GM23338 (cell line): Measurements from ENCODE around the gene CEP135. TPM values are rescaled to one million over a fixed set of nuclear protein-coding genes. Genes with fewer than 3 reads are reported as not detected.

Source experiments
- ATAC-seq: fragments of 200-7000 bp; cut with Tn5 transposase; 3 replicates; pipeline ENCODE4 v1.9.1; 2020
- DNase-seq: peaks from one replicate; pipeline ENCODE4 v3.0.0-alpha.2; 2015; ENCODE audit warnings: low spot score
- H2AFZ ChIP-seq: fragments of 200-600 bp; sonication (generic); 2 replicates; pipeline ENCODE4 v1.8.0; 2016; ENCODE audit warnings: antibody characterized with exemption, mild to moderate bottlenecking, moderate library complexity
- H3F3A ChIP-seq: fragments of 200-600 bp; sonication (generic); replicated peaks from 2 replicates; pipeline ENCODE4 v1.8.0; 2017; ENCODE audit warnings: antibody characterized with exemption, mixed run types, low read depth
- H3K27ac ChIP-seq: fragments of 200-600 bp; sonication (generic); 2 replicates; pipeline ENCODE4 v1.6.1; 2016; ENCODE audit warnings: low read depth
- H3K27me3 ChIP-seq: fragments of 200-600 bp; sonication (generic); 2 replicates; pipeline ENCODE4 v1.8.0; 2016; ENCODE audit warnings: mild to moderate bottlenecking, mixed run types, moderate library complexity; ENCODE audit not compliant: insufficient read depth
- H3K36me3 ChIP-seq: fragments of 200-600 bp; sonication (generic); 2 replicates; pipeline ENCODE4 v1.8.0; 2016; ENCODE audit warnings: mild to moderate bottlenecking; ENCODE audit not compliant: insufficient read depth
- H3K4me1 ChIP-seq: fragments of 200-600 bp; sonication (generic); 2 replicates; pipeline ENCODE4 v1.8.0; 2016; ENCODE audit warnings: mild to moderate bottlenecking, moderate library complexity; ENCODE audit not compliant: insufficient read depth
- H3K4me2 ChIP-seq: fragments of 200-600 bp; sonication (generic); 2 replicates; pipeline ENCODE4 v1.7.1; 2017; ENCODE audit warnings: mixed run types
- H3K4me3 ChIP-seq: fragments of 200-600 bp; sonication (generic); 2 replicates; pipeline ENCODE4 v1.6.1; 2016; ENCODE audit warnings: mixed run types
- H3K79me2 ChIP-seq: fragments of 200-600 bp; sonication (generic); replicated peaks from 2 replicates; pipeline ENCODE4 v1.8.0; 2017; ENCODE audit warnings: mild to moderate bottlenecking; ENCODE audit not compliant: insufficient read depth
- H3K9me2 ChIP-seq: fragments of 200-600 bp; sonication (generic); 2 replicates; pipeline ENCODE4 v1.8.0; 2017; ENCODE audit not compliant: insufficient read depth
- H4K20me1 ChIP-seq: fragments of 200-600 bp; sonication (generic); replicated peaks from 2 replicates; pipeline ENCODE4 v1.8.0; 2017; ENCODE audit warnings: mild to moderate bottlenecking; ENCODE audit not compliant: insufficient read depth
- H3K27ac Mint-ChIP-seq: 2 replicates; pipeline ENCODE4 v1.8.0; 2020; ENCODE audit warnings: inconsistent platforms, mild to moderate bottlenecking, moderate library complexity, mixed read lengths
- H3K27me3 Mint-ChIP-seq: 3 replicates; pipeline ENCODE4 v1.8.0; 2022; ENCODE audit warnings: low read depth, mild to moderate bottlenecking, moderate library complexity, mixed read lengths, inconsistent platforms; ENCODE audit not compliant: insufficient read depth, poor library complexity
- H3K36me3 Mint-ChIP-seq: 3 replicates; pipeline ENCODE4 v1.8.0; 2021; ENCODE audit warnings: low read depth, mild to moderate bottlenecking, inconsistent platforms, moderate library complexity, mixed read lengths
- H3K4me1 Mint-ChIP-seq: 3 replicates; pipeline ENCODE4 v1.8.0; 2020; ENCODE audit warnings: mild to moderate bottlenecking, inconsistent platforms, mixed read lengths
- H3K4me3 Mint-ChIP-seq: 3 replicates; pipeline ENCODE4 v1.8.0; 2021; ENCODE audit warnings: moderate library complexity, mild to moderate bottlenecking, inconsistent platforms, mixed read lengths
- H3K9me3 Mint-ChIP-seq: 3 replicates; pipeline ENCODE4 v1.8.0; 2020; ENCODE audit warnings: moderate library complexity, mild to moderate bottlenecking, inconsistent platforms, mixed read lengths
- EZH2 ChIP-seq: fragments of 200-600 bp; sonication (generic); IDR thresholded peaks from one replicate; pipeline ENCODE4 v1.8.0; 2017; ENCODE audit warnings: antibody characterized with exemption, mild to moderate bottlenecking, low read depth; ENCODE audit not compliant: unreplicated experiment
- POLR2AphosphoS5 ChIP-seq: IDR thresholded peaks from 2 replicates; pipeline ENCODE4 v1.6.1; 2016; ENCODE audit warnings: antibody characterized with exemption, low read depth
- STAT1 ChIP-seq: IDR thresholded peaks from one replicate; pipeline ENCODE4 v1.6.1; 2016; ENCODE audit warnings: antibody characterized with exemption; ENCODE audit not compliant: unreplicated experiment
- ZNF331 ChIP-seq: fragments of 250-450 bp; sonication (Bioruptor Pico); IDR thresholded peaks from 2 replicates; pipeline ENCODE4 v1.5.0; 2020; ENCODE audit warnings: low read depth, mild to moderate bottlenecking, moderate library complexity
- polyA plus RNA-seq: library from polyadenylated mRNA; unstranded; fragments of >200 nt; fragmentation: Nextera tagmentation; extraction: Ambion mirVana; gene quantifications from 2 replicates; pipeline ENCODE4 v1.2.1, GENCODE V29; 2016
- total RNA-seq: library from RNA; depleted of rRNA; stranded (reverse); fragments of >200 nt; shearing (Covaris generic); gene quantifications from 2 replicates; pipeline ENCODE4 v1.2.3, GENCODE V29; 2014
- TF ChIP-seq, protein P1 (sequence below), 2 experiments: fragments of 200-600 bp in 1 of 2; sonication (generic) in 1 of 2; conservative IDR thresholded peaks; 2 replicates each; pipeline versions ENCODE4 v1.5.1 to v1.6.1; 2016 to 2017; ENCODE audit warnings: antibody characterized with exemption in 2 of 2, low read depth in 2 of 2, mild to moderate bottlenecking in 2 of 2, moderate library complexity in 1 of 2
- TF ChIP-seq, protein P2 (sequence below): fragments of 250-450 bp; sonication (Bioruptor Pico); IDR thresholded peaks from 2 replicates; pipeline ENCODE4 v1.5.0; 2020; ENCODE audit warnings: mild to moderate bottlenecking, moderate library complexity
- TF ChIP-seq, protein P3 (sequence below): IDR thresholded peaks from one replicate; pipeline ENCODE4 v1.6.1; 2018; ENCODE audit warnings: antibody characterized with exemption; ENCODE audit not compliant: unreplicated experiment

The CEP135 gene
- total and polyA plus RNA-seq, 2 experiments from 2014 or later, result 11.8 to 15.7 TPM

DNA sequence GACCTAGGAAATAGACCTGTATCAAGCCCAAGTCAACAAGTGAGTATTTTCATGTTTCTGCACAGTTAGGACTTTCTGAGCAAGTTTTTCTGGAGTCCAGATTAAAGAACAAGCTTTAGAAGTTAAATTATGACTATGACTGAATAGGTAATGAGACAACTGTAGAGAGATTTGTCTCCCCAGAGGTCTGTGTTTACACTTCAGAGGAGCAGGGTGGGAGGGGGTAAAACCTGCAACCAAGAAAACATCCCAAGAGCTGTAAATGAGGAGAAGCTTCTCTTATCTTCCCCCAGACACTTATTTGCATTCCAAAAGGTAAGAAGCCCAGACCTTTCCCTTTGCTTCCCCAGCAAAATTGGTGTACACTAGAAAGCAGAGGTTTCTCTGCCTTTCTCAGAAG is 22.1 kb upstream of the CEP135 start:
- no peak overlapping the region; the same call in 1 of the 2 replicates for H3K27ac Mint-ChIP-seq
- Histone ChIP-seq H3K4me2 (peak overlapping the region; percentile 37; the same call in 1 of the 2 replicates), H2AFZ (no peak overlapping the region), H3F3A (no peaks in the 10 kb centered on the region), H3K27ac (no peak overlapping the region), H3K4me1 (peaks cover 16% of the 10 kb centered on the region), H3K4me3 (no peak overlapping the region), H3K36me3 (no peaks in the 10 kb centered on the region), H3K9me2 (no peaks in the 10 kb centered on the region), H3K27me3 (no peaks in the 10 kb centered on the region), H3K79me2 (no peaks in the 10 kb centered on the region), H4K20me1 (no peaks in the 10 kb centered on the region)
- no peak overlapping the region for H3K4me3 Mint-ChIP-seq
- peak; percentile 68 for ATAC-seq
- no peaks in the 10 kb centered on the region for H3K36me3 Mint-ChIP-seq
- H3K9me3 Mint-ChIP-seq, result peaks cover 5% of the 10 kb centered on the region; the same call in 1 of the 3 replicates
- no peak for TF ChIP-seq POLR2AphosphoS5
- TF ChIP-seq, protein P1, sequence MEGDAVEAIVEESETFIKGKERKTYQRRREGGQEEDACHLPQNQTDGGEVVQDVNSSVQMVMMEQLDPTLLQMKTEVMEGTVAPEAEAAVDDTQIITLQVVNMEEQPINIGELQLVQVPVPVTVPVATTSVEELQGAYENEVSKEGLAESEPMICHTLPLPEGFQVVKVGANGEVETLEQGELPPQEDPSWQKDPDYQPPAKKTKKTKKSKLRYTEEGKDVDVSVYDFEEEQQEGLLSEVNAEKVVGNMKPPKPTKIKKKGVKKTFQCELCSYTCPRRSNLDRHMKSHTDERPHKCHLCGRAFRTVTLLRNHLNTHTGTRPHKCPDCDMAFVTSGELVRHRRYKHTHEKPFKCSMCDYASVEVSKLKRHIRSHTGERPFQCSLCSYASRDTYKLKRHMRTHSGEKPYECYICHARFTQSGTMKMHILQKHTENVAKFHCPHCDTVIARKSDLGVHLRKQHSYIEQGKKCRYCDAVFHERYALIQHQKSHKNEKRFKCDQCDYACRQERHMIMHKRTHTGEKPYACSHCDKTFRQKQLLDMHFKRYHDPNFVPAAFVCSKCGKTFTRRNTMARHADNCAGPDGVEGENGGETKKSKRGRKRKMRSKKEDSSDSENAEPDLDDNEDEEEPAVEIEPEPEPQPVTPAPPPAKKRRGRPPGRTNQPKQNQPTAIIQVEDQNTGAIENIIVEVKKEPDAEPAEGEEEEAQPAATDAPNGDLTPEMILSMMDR (conservative IDR thresholded peaks at IDR 0.05; ENCODE audit: low read depth in 2 of 2), result no peak
- no peak for DNase-seq
- H3K4me1 Mint-ChIP-seq, result peaks cover 28% of the 10 kb centered on the region
- peaks cover 8% of the 10 kb centered on the region for H3K27me3 Mint-ChIP-seq

DNA sequence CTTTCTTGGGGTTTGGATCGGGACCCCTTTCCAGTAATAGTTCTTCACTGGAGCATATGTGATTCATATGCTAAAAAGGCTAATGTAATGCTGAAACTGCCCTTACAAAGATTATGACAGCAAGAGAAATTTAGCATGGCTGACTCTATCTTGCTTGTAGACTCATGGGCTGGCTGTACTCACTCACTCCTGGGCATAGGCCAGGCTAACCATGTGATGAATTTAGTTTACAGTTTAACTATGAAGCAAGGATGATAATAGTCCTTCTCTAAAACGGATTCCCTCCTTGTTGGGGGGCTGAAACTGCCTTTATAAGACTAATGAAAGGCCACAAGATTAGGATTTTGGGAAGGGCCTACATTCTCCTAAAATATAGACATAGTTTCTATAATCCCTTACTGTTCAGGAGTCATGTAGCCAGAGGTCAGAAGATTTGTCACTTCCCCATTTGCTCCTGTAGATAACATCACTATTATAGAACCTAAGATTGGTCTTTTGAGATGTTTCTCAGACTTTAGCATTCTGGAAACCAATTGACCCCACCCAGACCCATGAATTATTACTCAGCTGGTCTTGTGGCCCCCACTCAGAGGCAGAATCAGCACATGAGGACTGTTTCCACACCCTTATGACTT is 20.8 kb upstream of the CEP135 start:
- no peak overlapping the region for H3K27ac ChIP-seq
- H2AFZ ChIP-seq, result no peak overlapping the region
- H3K4me3 Mint-ChIP-seq, result no peak overlapping the region
- H3K36me3 Mint-ChIP-seq, result no peaks in the 10 kb centered on the region
- peaks cover 8% of the 10 kb centered on the region for H3K27me3 Mint-ChIP-seq
- no peaks in the 10 kb centered on the region for H3K9me2 ChIP-seq
- H3K79me2 ChIP-seq, result no peaks in the 10 kb centered on the region
- no peaks in the 10 kb centered on the region for H3K27me3 ChIP-seq
- ATAC-seq (no peak), DNase-seq (no peak)
- H3K4me1 ChIP-seq, result peaks cover 16% of the 10 kb centered on the region
- H3K9me3 Mint-ChIP-seq, result peaks cover 5% of the 10 kb centered on the region; the same call in 1 of the 3 replicates
- no peaks in the 10 kb centered on the region for H3K36me3 ChIP-seq
- no peaks in the 10 kb centered on the region for H4K20me1 ChIP-seq
- H3F3A ChIP-seq, result no peaks in the 10 kb centered on the region
- H3K4me2 ChIP-seq, result no peak overlapping the region
- H3K4me3 ChIP-seq, result no peak overlapping the region
- H3K4me1 Mint-ChIP-seq, result peaks cover 28% of the 10 kb centered on the region
- H3K27ac Mint-ChIP-seq, result no peak overlapping the region
- TF ChIP-seq ZNF331 (CRISPR knock-in tag) (no peak), STAT1 (no peak), EZH2 (no peak)
- TF ChIP-seq, protein P2, sequence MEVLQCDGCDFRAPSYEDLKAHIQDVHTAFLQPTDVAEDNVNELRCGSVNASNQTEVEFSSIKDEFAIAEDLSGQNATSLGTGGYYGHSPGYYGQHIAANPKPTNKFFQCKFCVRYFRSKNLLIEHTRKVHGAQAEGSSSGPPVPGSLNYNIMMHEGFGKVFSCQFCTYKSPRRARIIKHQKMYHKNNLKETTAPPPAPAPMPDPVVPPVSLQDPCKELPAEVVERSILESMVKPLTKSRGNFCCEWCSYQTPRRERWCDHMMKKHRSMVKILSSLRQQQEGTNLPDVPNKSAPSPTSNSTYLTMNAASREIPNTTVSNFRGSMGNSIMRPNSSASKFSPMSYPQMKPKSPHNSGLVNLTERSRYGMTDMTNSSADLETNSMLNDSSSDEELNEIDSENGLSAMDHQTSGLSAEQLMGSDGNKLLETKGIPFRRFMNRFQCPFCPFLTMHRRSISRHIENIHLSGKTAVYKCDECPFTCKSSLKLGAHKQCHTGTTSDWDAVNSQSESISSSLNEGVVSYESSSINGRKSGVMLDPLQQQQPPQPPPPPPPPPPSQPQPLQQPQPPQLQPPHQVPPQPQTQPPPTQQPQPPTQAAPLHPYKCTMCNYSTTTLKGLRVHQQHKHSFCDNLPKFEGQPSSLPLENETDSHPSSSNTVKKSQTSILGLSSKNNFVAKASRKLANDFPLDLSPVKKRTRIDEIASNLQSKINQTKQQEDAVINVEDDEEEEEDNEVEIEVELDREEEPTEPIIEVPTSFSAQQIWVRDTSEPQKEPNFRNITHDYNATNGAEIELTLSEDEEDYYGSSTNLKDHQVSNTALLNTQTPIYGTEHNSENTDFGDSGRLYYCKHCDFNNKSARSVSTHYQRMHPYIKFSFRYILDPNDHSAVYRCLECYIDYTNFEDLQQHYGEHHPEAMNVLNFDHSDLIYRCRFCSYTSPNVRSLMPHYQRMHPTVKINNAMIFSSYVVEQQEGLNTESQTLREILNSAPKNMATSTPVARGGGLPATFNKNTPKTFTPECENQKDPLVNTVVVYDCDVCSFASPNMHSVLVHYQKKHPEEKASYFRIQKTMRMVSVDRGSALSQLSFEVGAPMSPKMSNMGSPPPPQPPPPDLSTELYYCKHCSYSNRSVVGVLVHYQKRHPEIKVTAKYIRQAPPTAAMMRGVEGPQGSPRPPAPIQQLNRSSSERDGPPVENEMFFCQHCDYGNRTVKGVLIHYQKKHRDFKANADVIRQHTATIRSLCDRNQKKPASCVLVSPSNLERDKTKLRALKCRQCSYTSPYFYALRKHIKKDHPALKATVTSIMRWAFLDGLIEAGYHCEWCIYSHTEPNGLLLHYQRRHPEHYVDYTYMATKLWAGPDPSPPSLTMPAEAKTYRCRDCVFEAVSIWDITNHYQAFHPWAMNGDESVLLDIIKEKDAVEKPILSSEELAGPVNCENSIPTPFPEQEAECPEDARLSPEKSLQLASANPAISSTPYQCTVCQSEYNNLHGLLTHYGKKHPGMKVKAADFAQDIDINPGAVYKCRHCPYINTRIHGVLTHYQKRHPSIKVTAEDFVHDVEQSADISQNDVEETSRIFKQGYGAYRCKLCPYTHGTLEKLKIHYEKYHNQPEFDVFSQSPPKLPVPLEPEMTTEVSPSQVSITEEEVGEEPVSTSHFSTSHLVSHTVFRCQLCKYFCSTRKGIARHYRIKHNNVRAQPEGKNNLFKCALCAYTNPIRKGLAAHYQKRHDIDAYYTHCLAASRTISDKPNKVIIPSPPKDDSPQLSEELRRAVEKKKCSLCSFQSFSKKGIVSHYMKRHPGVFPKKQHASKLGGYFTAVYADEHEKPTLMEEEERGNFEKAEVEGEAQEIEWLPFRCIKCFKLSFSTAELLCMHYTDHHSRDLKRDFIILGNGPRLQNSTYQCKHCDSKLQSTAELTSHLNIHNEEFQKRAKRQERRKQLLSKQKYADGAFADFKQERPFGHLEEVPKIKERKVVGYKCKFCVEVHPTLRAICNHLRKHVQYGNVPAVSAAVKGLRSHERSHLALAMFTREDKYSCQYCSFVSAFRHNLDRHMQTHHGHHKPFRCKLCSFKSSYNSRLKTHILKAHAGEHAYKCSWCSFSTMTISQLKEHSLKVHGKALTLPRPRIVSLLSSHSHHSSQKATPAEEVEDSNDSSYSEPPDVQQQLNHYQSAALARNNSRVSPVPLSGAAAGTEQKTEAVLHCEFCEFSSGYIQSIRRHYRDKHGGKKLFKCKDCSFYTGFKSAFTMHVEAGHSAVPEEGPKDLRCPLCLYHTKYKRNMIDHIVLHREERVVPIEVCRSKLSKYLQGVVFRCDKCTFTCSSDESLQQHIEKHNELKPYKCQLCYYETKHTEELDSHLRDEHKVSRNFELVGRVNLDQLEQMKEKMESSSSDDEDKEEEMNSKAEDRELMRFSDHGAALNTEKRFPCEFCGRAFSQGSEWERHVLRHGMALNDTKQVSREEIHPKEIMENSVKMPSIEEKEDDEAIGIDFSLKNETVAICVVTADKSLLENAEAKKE (CRISPR knock-in tag), result no peak
- TF ChIP-seq, protein P3, sequence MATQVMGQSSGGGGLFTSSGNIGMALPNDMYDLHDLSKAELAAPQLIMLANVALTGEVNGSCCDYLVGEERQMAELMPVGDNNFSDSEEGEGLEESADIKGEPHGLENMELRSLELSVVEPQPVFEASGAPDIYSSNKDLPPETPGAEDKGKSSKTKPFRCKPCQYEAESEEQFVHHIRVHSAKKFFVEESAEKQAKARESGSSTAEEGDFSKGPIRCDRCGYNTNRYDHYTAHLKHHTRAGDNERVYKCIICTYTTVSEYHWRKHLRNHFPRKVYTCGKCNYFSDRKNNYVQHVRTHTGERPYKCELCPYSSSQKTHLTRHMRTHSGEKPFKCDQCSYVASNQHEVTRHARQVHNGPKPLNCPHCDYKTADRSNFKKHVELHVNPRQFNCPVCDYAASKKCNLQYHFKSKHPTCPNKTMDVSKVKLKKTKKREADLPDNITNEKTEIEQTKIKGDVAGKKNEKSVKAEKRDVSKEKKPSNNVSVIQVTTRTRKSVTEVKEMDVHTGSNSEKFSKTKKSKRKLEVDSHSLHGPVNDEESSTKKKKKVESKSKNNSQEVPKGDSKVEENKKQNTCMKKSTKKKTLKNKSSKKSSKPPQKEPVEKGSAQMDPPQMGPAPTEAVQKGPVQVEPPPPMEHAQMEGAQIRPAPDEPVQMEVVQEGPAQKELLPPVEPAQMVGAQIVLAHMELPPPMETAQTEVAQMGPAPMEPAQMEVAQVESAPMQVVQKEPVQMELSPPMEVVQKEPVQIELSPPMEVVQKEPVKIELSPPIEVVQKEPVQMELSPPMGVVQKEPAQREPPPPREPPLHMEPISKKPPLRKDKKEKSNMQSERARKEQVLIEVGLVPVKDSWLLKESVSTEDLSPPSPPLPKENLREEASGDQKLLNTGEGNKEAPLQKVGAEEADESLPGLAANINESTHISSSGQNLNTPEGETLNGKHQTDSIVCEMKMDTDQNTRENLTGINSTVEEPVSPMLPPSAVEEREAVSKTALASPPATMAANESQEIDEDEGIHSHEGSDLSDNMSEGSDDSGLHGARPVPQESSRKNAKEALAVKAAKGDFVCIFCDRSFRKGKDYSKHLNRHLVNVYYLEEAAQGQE, result no peak
